WI38 (cell line): ENCODE results near the gene LRP3.

Source experiments
- H3K4me3 ChIP-seq: 2 replicates; pipeline ENCODE4 v1.5.1; 2011; ENCODE audit warnings: low read depth, mild to moderate bottlenecking, control low read depth, low read length
- CTCF ChIP-seq: IDR thresholded peaks from 2 replicates; pipeline ENCODE4 v1.5.1; 2012; ENCODE audit warnings: low read depth, mild to moderate bottlenecking, control low read depth, low read length

The LRP3 gene

DNA sequence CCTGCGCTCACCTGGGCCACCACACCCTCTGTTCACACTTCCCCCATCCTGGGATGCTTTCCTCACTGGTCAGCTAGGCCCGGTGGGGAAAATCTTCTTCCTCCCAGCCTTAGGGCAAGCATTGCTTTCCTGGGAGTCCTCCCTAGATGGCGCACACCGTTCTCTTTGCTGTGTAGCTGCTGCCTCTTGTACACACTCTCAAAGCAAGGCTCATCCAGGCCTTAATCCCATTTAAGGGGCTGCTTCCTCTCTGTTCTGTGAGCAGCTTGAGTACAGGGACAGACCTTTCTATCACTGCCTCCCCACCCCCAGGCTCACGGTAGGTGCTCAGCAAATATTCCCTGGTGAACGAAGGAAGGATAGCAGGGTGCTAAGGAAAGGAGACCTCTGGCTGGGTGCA is 20.5 kb downstream of the LRP3 start:
- H3K4me3 ChIP-seq, result no peak overlapping the region
- TF ChIP-seq CTCF, result peak; percentile 21; the same call in 1 of the 2 replicates

DNA sequence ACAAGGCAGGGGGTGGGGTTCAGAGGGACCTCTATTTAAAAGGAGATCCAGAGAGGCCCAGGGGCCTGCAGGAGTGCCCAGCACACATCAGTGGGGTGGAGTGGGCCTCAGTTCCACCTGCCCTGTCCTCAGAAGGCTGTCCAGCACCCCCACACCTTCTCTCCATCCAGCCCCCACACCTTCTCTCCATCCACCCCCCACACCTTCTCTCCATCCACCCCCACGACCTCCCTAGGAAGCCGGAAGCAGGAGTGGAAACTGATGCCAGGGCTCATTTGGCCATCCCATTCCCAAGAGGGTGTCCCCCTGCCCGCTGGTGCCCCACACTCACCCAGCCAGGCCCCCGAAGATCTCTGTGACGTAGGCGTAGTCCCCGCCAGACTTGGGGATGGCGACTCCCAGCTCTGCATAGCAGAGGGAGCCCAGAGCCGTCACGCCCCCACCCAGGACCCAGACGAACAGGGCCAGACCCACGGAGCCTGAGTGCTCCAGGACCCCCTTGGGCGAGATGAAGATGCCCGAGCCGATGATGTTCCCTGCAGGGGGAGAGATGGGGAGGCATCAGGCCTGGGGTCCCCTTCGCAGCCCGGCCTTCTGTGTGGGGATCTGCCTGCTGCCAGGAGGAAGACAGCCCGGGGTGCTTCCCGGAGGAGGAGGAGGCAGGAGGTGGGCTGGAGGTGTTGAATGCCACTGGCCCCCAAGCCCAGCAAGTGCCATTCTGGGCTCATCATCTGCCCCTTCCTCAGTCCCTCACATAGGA is 21.5 kb downstream of the LRP3 start:
- no peak overlapping the region for H3K4me3 ChIP-seq
- no peak for TF ChIP-seq CTCF

DNA sequence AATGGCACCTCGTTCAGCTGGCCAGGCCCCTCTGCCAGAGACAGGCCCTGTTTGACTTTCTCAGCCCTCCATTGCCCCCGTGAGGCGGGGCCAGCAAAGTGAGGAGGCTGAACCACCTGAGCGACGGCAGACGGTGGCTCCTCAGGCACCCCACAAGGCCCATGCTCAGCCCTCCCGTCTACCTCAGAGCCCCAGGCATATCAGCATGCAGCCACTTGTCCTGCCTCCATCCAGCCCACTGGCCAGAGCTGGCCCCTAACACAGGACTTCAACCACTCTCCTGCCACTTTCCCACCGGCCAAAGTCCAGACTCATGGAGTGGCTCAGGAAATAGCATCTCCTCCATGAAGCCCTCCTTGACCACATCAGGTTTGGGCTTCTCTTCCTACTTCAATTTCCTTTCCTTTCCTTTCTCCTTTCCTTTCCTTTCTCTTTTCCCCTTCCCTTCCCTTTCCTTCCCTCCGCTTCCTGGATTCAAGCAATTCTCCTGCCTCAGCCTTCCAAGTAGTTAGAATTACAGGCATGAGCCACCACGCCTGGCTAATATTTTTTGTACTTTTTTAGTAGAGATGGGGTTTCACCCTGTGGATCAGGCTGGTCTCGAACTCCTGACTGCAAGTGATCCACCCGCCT is 22.2 kb downstream of the LRP3 start:
- H3K4me3 ChIP-seq, result no peak overlapping the region
- no peak for TF ChIP-seq CTCF

GRCh38 chr19:33217881-33218280 is 23.8 kb downstream of the LRP3 start:
- no peak overlapping the region for H3K4me3 ChIP-seq
- no peak for TF ChIP-seq CTCF

- no peak overlapping the region for H3K4me3 ChIP-seq
- peak; percentile 18; the same call in 1 of the 2 replicates for TF ChIP-seq CTCF
These were observed 25.2 kb downstream of the LRP3 start for GRCh38 chr19:33219261-33219815.

DNA sequence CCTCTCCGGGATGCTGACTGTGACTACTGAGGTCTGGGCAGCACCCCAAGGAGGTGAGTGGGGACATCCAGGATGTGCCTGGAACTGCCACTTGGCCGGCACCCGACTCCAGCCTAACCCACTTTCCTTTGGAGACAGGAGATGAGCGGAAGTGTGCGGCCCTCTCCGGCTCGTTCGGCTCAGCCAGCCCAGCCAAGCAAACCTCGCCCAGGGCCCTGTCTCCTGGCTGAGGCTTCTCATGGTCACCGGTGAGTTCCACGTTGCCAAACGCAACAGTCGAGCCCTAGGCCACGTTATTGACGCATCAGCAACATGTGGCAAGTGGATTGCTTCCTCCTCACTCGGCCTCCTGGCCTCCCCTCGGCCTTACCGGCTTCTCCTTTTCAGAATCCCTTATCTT is 26.0 kb downstream of the LRP3 start:
- H3K4me3 ChIP-seq, result no peak overlapping the region
- TF ChIP-seq CTCF, result no peak

DNA sequence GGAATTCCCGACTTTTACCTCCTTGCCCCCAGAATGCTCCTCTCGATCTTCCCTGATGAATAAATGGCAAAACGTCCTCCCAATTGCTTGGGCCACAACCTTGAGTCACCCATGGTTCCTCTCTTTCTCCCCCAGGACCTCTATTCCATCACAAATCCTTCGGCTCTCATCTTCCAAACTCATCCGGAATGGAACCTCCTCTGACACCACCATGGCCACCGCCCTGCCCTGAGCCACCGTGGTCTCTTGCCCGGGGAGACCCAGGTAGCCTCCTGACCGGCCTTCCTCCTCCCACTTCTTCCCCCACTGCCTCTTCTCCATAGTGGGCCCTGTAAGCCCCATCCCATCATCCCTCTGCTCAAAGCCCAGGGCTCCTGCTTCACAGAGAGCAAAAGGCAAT is 26.6 kb downstream of the LRP3 start:
- H3K4me3 ChIP-seq, result no peak overlapping the region
- TF ChIP-seq CTCF, result no peak
